SH-SY5Y (cell line): ENCODE measurements around the gene STK24.

Experiments
- GATA2 ChIP-seq: IDR thresholded peaks from 2 replicates; pipeline ENCODE4 v1.6.1; 2011; ENCODE audit warnings: mild to moderate bottlenecking, low read depth, low read length
- GATA3 ChIP-seq: IDR thresholded peaks from 2 replicates; pipeline ENCODE4 v1.6.1; 2011; ENCODE audit warnings: low read depth, mild to moderate bottlenecking, low read length, moderate library complexity

STK24 gene

GRCh38 chr13:98519976-98520375, 56.9 kb downstream of the STK24 start:
- TF ChIP-seq GATA2, result no peak
- TF ChIP-seq GATA3, result no peak

- TF ChIP-seq GATA2 (no peak), GATA3 (no peak)
Measured at GRCh38 chr13:98517576-98518310, 59.2 kb downstream of the STK24 start.

DNA sequence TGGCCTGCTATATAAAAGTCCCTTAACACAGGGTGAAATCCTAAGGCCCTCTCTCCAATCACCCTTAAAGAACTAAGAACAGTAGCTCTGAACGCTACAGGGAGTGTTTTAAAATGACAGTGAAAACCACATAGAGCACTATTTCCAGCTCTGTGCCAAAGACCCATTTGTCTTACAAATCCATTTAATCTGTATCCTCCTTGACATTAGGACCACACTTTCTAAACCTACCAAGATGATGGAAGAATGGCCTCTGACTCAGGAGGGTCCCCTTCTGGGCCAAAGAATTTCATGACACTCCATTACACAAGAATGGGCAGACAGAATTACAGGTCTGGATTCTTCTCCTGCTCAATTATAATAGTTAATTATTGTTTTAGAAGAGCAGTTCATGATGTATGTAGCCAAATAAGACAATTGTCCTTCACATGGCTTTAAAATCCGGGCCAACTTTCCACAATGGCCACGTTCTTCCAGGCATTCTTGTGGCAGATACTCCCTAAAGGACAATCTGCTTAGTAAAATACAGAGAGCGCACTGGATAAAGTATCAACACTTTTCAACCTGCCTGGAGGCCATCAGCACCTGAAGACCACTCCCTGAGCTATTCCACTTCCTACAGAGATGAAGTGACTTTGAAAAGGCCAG, 61.0 kb downstream of the STK24 start:
- TF ChIP-seq GATA2, result no peak
- no peak for TF ChIP-seq GATA3

DNA sequence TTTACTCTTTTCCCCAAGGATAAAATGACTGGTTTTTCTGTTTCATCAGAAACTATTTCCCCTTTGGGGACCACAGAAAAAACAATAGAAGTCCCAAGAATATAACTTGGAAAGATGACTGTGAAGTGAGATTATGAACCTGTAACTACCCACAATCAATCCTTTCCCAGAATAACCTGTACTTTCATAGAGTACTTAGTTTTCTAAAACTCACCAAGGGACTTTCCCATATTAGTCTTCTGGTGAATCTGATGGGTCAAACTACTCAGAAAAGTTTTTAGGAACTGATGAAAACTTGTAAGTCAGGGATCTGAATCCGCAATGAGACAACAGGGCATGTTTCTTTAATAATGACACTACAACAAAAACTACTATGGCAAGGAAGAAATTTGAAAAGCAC, 62.6 kb downstream of the STK24 start:
- TF ChIP-seq GATA3 (no peak), GATA2 (no peak)

GRCh38 chr13:98513837-98514236, 63.1 kb downstream of the STK24 start:
- TF ChIP-seq GATA3 (no peak), GATA2 (no peak)

- no peak for TF ChIP-seq GATA2
- TF ChIP-seq GATA3, result no peak
Measured at GRCh38 chr13:98512774-98513665, 63.9 kb downstream of the STK24 start.

DNA sequence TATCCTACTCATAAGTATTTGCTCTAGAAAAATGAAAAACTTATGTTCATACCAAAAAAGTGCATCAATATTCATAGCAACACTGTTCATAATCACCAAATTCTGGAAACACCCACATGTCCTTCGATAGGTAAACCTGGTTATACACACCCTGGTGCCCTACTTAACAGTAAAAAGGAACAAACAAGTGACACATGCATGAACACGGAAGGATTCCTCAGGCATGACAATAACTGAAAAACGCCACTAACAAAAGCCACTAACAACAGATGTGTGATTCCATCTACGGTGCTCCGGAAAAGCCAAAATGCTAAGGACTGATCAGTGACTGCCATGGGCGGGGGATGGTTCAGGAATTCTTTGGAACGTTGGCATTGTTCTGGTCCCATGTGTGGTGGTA, 65.5 kb downstream of the STK24 start:
- TF ChIP-seq GATA3, result no peak
- no peak for TF ChIP-seq GATA2

- TF ChIP-seq GATA2, result no peak
- TF ChIP-seq GATA3, result no peak
Measured at GRCh38 chr13:98510156-98510509, 66.8 kb downstream of the STK24 start.

GRCh38 chr13:98509271-98510155, 67.4 kb downstream of the STK24 start:
- no peak for TF ChIP-seq GATA3
- TF ChIP-seq GATA2, result no peak

DNA sequence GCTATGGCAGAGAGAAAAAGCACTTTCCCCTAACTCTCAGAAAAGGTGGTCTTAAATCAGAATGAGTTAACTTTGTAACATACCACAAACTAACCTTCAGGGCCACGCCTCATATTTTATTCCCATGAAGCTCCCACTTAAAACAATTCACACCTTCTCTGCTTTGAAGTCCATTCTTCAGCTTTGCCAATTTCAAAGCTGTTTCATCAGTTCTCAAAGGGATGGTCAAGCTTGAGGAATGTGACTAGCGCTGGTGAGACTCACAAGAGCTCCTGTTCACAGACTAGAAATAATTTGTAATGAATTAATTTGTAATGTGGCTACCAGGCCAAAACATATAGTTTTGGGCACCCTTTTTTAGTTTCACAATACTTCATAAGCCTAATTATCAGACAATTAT, 68.2 kb downstream of the STK24 start:
- TF ChIP-seq GATA3 (no peak), GATA2 (no peak)

DNA sequence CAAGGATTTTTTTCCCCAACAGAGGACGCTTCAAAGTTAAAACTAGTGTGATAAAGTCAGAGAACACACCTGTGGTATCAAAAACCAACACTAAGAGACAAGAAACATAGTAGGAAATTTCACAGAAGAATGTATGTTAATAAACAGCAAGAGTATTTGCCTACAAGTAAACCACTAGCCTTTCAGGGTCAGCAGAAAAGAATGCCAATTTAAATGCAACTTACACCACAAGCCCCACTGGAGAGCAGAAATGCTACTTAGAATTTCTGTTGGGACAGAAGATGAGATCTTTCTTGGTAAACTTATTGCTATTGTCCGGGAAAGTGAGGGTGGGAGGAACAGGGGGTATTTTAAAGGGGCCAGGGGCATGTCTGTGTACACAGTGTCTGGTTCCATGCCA, 68.6 kb downstream of the STK24 start:
- TF ChIP-seq GATA2 (no peak), GATA3 (no peak)

GRCh38 chr13:98507282-98507797, 69.6 kb downstream of the STK24 start:
- TF ChIP-seq GATA2, result no peak
- no peak for TF ChIP-seq GATA3

DNA sequence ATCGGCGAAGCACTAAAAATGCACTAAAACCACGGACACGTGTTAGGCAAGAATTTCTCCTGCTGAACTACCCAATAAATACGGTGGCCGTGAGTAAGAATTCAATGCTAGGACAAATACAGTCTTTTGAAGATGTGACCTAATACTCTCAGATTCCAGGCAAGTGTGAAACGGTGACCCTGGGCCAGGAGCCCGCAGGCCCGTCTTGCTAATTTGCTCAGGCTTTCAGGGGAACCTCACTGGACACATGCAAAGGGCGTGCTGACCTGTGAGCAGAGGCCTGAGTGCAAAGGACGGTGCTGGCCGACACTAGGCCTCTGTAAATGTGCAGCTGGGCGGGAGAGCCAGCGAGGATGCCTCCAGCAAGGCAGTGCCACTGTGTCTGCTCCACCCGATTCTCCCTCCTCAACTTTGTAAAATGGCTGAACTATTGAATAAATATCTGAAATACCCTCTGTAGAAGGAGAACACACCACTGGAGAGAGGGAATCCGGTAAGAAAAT, 70.1 kb downstream of the STK24 start:
- TF ChIP-seq GATA3 (no peak), GATA2 (no peak)
